ENCODE measurements around the gene SNRNP40.
"Not testable (repeated sequence)": the region's sequence is repeated elsewhere in the genome, so short reads cannot be mapped to it uniquely, and the experiment has no call there.

SNRNP40 gene

GRCh38 chr1:31296486-31297276 lies at the start of gene SNRNP40, which contains the start of gene ZCCHC17:
SNRNP40 (minus strand) TSS chr1:31296788; CDS start chr1:31296751, 37 bp downstream.
ZCCHC17 (plus strand) TSS chr1:31297032; CDS start chr1:31310099, 13,067 bp downstream.
- DNase-seq, result peak; percentile 97

GRCh38 chr1:31345635-31346034 lies 49.0 kb upstream of the SNRNP40 start:
- DNase-seq, result no peak

- DNase-seq, result no peak
Observed at GRCh38 chr1:31344503-31344902, 47.9 kb upstream of the SNRNP40 start.

- DNase-seq, result no peak
Observed at GRCh38 chr1:31336687-31337467, 40.3 kb upstream of the SNRNP40 start.

GRCh38 chr1:31335007-31335406 lies 38.4 kb upstream of the SNRNP40 start:
- DNase-seq, result no peak

- DNase-seq, result no peak
Observed at GRCh38 chr1:31327381-31327780, 30.8 kb upstream of the SNRNP40 start.

- DNase-seq, result no peak
Observed at GRCh38 chr1:31326461-31326860, 29.9 kb upstream of the SNRNP40 start.

GRCh38 chr1:31324992-31325391 lies 28.4 kb upstream of the SNRNP40 start:
- DNase-seq, result no peak

GRCh38 chr1:31324093-31324492 lies 27.5 kb upstream of the SNRNP40 start:
- DNase-seq, result no peak

GRCh38 chr1:31318146-31318545 lies 21.6 kb upstream of the SNRNP40 start:
- DNase-seq, result no peak

- no peak for DNase-seq
Observed at GRCh38 chr1:31315902-31316301, 19.3 kb upstream of the SNRNP40 start.

- no peak for DNase-seq
Observed at GRCh38 chr1:31310198-31310597, 13.6 kb upstream of the SNRNP40 start.

- DNase-seq, result no peak
Observed at GRCh38 chr1:31308036-31308435, 11.4 kb upstream of the SNRNP40 start.

GRCh38 chr1:31306278-31306677 lies 9.7 kb upstream of the SNRNP40 start:
- DNase-seq, result peak; percentile 53

- no peak for DNase-seq
Observed at GRCh38 chr1:31302709-31303441, 6.3 kb upstream of the SNRNP40 start.

- DNase-seq, result no peak
Observed at GRCh38 chr1:31300193-31300592, 3.6 kb upstream of the SNRNP40 start.

- DNase-seq, result no peak
Observed at GRCh38 chr1:31299365-31299764, 2.8 kb upstream of the SNRNP40 start.

- DNase-seq, result no peak
Observed at GRCh38 chr1:31297277-31298247, 974 bp upstream of the SNRNP40 start.

- DNase-seq, result no peak
Observed at GRCh38 chr1:31295874-31296485, 608 bp downstream of the SNRNP40 start.

GRCh38 chr1:31289021-31289420 lies 7.6 kb downstream of the SNRNP40 start:
- no peak for DNase-seq

GRCh38 chr1:31287791-31288190 lies 8.8 kb downstream of the SNRNP40 start:
- DNase-seq, result not testable (repeated sequence)

- not testable (repeated sequence) for DNase-seq
Observed at GRCh38 chr1:31282426-31282825, 14.2 kb downstream of the SNRNP40 start.

All from amniotic stem cell (primary cell).